Aorta (tissue), 5 donors: Measurements from ENCODE around the gene FGF19. TPM values are rescaled to one million over a fixed set of nuclear protein-coding genes. Genes with fewer than 3 reads are reported as not detected.

Source experiments
- ATAC-seq: fragments of 200-7000 bp; cut with Tn5 transposase; one replicate; pipeline ENCODE4 v1.9.1; 2022; ENCODE audit warnings: moderate library complexity; ENCODE audit not compliant: low FRiP score
- DNase-seq, 2 donors: peaks; one replicate each; pipeline ENCODE4 v3.0.0-alpha.2; 2020
- H3K27ac ChIP-seq, 2 donors: one replicate each; pipeline ENCODE4 v1.5.1; 2013; ENCODE audit warnings: low read length in 2 of 2, mild to moderate bottlenecking in 2 of 2, moderate library complexity in 2 of 2, control low read depth in 1 of 2, inconsistent platforms in 1 of 2, low read depth in 1 of 2
- H3K27me3 ChIP-seq, 2 donors: one replicate each; pipeline ENCODE4 v1.6.1; 2013; ENCODE audit warnings: control low read depth in 1 of 2, low read length in 1 of 2, mild to moderate bottlenecking in 1 of 2, moderate library complexity in 1 of 2; ENCODE audit not compliant: insufficient read depth in 2 of 2, control insufficient read depth in 1 of 2
- H3K36me3 ChIP-seq, 2 donors: one replicate each; pipeline ENCODE4 v1.6.1; 2013; ENCODE audit warnings: control low read depth in 1 of 2, low read length in 1 of 2, mild to moderate bottlenecking in 1 of 2; ENCODE audit not compliant: insufficient read depth in 2 of 2, control insufficient read depth in 1 of 2
- H3K4me1 ChIP-seq, 2 donors: one replicate each; pipeline ENCODE4 v1.6.1; 2013; ENCODE audit warnings: low read length in 2 of 2, control low read depth in 1 of 2, mild to moderate bottlenecking in 1 of 2, moderate library complexity in 1 of 2; ENCODE audit not compliant: insufficient read depth in 2 of 2, control insufficient read depth in 1 of 2
- H3K4me3 ChIP-seq, 2 donors: one replicate each; pipeline ENCODE4 v1.5.1; 2013; ENCODE audit warnings: low read length in 2 of 2, control low read depth in 1 of 2, mild to moderate bottlenecking in 1 of 2
- H3K9me3 ChIP-seq: one replicate; pipeline ENCODE4 v1.6.1; 2013; ENCODE audit warnings: mild to moderate bottlenecking, low read length; ENCODE audit not compliant: control insufficient read depth
- WGBS, 2 donors: extraction: QIAGEN DNeasy Blood & Tissue Kit; methylation state at CpG; one replicate each; pipeline ENCODE4 v1.1.7; 2013; 5-methylcytosine and 5-hydroxymethylcytosine counted together
- intact Hi-C, 2 donors: fragments of 100-400 bp; cut with DNase I; formaldehyde crosslinking; loops; one replicate each; pipeline versions ENCODE4 v1.14.2 to v1.15.0; 2022
- long read RNA-seq, 2 donors: library from polyadenylated mRNA; unstranded; transcript quantifications; one replicate each; pipeline ENCODE4 v2.0.0, GENCODE V29; 2020 to 2021
- polyA plus RNA-seq, 2 donors: library from polyadenylated mRNA; stranded (reverse); fragments of 200-250 nt; gene quantifications; one replicate each; pipeline ENCODE4 v1.2.3, GENCODE V29; 2013
- total RNA-seq, 2 donors: library from RNA; stranded (reverse); fragmentation: NEBNext Ultra II Directional; extraction: Animal tissue kit (Norgen Biotek cat#: 25700); gene quantifications; one replicate each; pipeline ENCODE4 v1.2.1, GENCODE V29; 2021
- donor health status: healthy with polysubstance abuse.
- donor health status: Bipolar disorder and iron deficiency.
- donor health status: DM: no; HTN: no; CAD: no.
- donor health status: DM: no; HTN: no; CAD: no.
- donor health status: DM: yes; HTN: yes; CAD: no.

FGF19 gene, protein sequence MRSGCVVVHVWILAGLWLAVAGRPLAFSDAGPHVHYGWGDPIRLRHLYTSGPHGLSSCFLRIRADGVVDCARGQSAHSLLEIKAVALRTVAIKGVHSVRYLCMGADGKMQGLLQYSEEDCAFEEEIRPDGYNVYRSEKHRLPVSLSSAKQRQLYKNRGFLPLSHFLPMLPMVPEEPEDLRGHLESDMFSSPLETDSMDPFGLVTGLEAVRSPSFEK
- not detected for total RNA-seq
- not detected for polyA plus RNA-seq
- long read RNA-seq, donor 1: 0 reads
- long read RNA-seq, donor 2: 0 reads

DNA sequence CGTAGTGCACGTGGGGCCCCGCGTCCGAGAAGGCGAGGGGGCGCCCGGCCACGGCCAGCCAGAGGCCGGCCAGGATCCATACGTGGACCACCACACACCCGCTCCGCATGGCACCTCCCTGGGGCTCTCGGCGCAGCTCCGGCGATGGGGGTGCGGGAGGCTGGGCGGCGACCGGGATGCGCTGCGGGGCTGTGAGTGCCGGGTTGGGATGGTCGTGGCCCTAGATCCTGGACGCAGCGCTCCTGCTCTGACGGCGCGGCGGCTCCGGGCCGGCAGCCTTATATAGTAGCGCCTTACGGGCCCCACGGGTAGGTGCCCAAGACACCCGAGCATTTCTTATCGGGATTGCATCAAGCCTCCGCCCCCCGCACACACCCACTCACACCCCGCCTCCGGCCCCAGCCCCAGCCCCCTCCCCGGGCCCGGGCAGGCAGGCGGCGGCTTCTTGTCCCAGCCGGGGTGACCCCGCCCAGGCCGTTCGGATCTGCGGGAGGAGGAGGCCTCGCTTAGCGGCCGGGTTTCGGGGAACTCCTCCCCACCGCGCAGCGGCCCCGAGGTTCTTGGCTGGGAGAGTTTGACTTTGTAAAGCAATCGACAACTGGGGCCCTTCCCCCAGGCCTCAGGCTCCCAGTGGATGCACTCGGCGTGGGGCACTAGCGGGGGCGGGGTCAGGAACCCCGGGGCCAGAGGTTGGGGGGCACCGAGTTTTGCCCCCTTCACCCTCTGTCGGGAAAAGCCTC, at the start of gene FGF19:
FGF19 (minus strand) TSS at position 255 of the 740 bp plus-strand sequence; CDS start at position 109, 146 bp downstream.
- Histone ChIP-seq H3K36me3 (no peaks in the 10 kb centered on the region), H3K4me1 (no peaks in the 10 kb centered on the region), H3K27me3 (no peaks in the 10 kb centered on the region), H3K27ac (no peak within 1 kb of the TSS), H3K9me3 (no peaks in the 10 kb centered on the region), H3K4me3 (peak within 1 kb of the TSS in 1 of 2 donors; percentile 1)
- intact Hi-C loops: no loop called here
- DNase-seq (peak in 1 of 2 donors; percentile 75), ATAC-seq (no peak)
- WGBS, 2 donors: 1% methylated on average over 55 to 67 of the region's 67 CpGs

DNA sequence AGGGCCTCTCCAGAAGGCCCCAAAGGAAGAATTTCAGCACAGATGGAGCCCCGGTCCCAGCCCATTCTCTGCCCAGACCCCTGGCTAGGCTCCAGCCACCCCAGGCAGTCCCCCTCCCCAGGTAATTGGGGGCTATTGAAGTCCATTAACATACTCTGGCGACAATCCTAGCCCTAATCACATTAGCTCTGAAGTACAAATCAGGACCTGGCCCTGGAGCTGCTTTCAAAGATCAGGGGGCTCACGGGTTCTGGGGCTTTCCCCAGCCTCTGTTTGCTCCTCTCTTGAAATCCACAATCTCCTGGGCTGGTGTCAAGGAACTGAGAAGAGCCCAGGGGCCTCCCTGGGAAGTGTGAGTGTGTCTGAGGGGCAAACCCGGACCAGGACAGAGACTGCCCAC, 49.1 kb upstream of the FGF19 start:
- intact Hi-C loops: no loop called here
- ATAC-seq (no peak), DNase-seq (no peak)
- Histone ChIP-seq H3K9me3 (no peaks in the 10 kb centered on the region), H3K4me3 (no peak overlapping the region), H3K4me1 (no peaks in the 10 kb centered on the region), H3K27me3 (no peaks in the 10 kb centered on the region), H3K36me3 (no peaks in the 10 kb centered on the region), H3K27ac (no peak overlapping the region)
- WGBS, 2 donors: 38 to 49% methylated on average over 4 of the region's 4 CpGs

DNA sequence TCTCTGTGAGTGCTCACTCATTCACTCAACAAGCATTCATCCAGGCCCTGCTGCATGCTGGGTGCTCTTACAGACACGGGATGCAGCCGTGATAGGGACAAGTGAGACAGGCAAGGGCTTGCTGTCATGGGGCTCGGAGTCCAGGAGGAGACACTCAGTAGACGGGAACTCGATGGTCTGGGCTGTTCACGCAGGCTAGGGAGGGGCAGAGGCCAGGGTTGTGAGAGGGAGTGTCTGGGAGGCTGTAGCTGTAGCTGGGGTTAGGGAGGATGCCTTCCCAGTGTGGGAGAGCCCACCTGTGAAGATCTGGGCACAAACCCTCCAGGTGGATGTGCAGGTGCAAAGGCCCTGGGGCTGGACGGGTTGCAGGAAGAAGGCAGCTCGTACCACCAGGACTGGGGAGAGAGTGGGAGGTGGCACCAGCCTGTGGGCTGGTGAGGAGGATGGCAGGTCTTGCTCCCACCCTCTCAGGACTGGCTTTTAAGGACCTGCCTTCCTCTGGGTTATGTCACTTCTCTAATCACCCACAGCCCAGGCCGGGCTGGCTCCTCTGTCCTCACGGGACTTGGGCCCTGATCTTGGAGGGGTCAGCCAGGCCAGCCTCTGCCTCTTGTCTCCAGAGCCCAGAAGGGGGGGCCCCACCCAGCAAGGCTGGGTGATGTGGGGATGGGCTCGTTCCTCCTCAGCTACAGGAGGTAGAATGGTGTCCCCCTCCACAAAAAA, 47.2 kb upstream of the FGF19 start:
- no peaks in the 10 kb centered on the region for H3K9me3 ChIP-seq
- no peak overlapping the region for H3K27ac ChIP-seq
- 80 to 89% methylated on average over 11 of the region's 11 CpGs for WGBS, 2 donors
- H3K27me3 ChIP-seq: no peaks in the 10 kb centered on the region
- no peaks in the 10 kb centered on the region for H3K4me1 ChIP-seq
- DNase-seq (no peak), ATAC-seq (no peak)
- intact Hi-C loops: no loop called here
- H3K4me3 ChIP-seq: no peak overlapping the region
- no peaks in the 10 kb centered on the region for H3K36me3 ChIP-seq

DNA sequence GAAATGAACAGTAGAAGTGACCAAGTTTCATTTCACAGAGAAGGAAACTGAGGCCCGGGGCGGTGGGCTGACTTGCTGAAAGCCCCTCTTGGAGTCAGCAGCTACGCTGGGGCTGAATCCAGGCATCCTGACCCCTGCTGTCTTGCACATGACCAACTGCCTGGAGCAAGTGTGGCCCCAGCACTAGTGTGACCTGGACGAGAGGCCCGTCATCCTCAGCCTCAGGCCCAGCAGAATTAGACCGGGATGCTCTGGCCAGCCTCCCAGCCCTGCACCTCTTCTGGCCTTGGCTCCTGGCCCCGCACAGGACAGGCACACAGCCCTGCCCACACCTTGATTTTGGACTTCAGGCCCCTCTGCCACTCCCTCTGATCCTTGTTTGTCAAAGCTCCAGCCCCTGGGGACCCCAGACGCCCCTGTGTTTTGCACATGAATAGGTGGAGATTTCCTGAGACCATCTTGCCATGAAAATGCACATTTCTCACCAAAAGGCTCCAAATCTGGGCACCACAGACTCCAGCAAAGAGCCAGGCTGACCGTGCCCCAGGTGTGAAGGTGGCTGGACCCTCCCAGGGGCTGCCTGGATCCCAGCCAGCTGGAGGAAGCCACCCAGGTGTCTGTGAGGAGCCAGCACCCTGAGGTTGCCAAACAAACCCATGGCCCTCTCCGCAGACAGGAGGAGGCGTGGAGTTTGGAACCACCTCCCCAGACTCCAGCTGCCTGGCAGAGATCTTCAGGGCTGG, 46.5 kb upstream of the FGF19 start:
- DNase-seq (no peak), ATAC-seq (no peak)
- WGBS, 2 donors: 79 to 82% methylated on average over 8 to 11 of the region's 11 CpGs
- Histone ChIP-seq H3K27ac (no peak overlapping the region), H3K4me3 (no peak overlapping the region), H3K36me3 (no peaks in the 10 kb centered on the region), H3K4me1 (no peaks in the 10 kb centered on the region), H3K9me3 (no peaks in the 10 kb centered on the region), H3K27me3 (no peaks in the 10 kb centered on the region)
- intact Hi-C loops: no loop called here

DNA sequence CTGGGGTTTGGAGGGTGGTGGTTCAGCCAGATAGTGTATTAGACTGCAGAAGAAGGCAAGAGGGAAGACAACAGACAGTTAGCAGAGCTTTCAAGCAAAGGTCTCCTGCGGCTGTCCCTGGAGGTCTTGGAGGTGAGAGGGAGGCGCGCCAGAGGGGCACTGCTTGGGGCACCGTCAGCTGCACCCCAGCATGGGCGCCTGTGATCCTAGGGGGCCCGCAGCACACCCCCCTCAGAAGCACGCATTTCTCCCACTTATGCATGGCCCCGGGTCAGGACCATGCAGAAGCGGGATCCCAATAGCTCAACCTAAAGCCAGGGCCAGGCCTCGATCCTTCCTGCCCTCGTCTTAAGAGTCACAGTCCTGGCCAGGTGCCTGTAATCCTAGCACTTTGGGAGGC, 44.8 kb upstream of the FGF19 start:
- Histone ChIP-seq H3K9me3 (no peaks in the 10 kb centered on the region), H3K27ac (no peak overlapping the region), H3K27me3 (no peaks in the 10 kb centered on the region), H3K4me1 (no peaks in the 10 kb centered on the region), H3K36me3 (no peaks in the 10 kb centered on the region), H3K4me3 (no peak overlapping the region)
- DNase-seq: no peak
- WGBS, 2 donors: 85 to 87% methylated on average over 11 of the region's 11 CpGs
- intact Hi-C loops: no loop called here
- ATAC-seq: no peak

DNA sequence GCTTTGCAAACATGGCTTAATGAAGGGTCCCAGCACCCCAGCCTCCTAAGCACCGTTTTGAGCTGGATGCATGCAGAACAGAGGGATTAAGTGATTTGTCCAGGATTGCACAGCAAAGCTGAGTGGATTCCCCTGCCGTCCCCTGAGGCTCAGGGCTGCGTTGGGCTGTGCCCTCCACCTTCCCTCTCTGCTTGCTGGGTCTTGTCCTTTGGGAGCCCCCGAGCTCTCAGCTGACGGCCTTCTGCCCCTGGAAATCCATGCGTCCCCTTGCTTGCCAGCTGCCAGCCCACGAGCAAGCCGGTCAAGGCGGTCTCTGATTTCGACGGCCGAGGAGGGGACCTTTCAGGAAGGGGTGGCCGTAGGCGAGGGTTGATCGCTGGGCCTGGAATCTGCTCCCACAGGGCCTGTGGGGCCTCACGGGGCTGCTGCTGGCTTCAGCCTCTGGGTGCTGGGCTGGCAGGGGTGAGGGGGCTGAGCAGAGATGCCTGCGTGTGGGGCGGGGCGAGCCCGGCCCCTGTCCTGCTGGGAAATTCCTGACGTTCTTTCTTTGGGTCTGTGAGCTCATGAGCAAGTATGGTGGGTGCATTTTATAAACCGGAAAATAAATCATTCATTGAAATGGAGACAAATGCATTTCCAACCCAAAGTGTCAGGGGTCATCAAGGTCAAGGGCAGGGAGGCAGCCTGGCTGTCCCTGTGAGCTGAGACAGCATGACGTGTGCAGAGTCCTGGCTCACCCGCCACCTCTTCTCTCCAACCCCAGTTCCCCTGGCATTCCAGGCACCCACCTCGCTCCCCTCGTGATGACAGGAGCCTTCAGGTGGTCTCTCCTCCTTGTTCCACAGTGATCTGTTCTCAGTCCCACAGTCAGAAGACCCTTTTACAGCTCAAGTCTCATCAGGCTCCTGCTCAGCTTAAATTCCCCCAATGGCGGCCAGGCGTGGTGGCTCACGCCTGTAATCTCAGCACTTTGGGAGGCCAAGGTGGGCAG, 43.2 kb upstream of the FGF19 start:
- WGBS, 2 donors: 58 to 64% methylated on average over 28 to 29 of the region's 29 CpGs
- Histone ChIP-seq H3K9me3 (no peaks in the 10 kb centered on the region), H3K4me3 (no peak overlapping the region), H3K36me3 (no peaks in the 10 kb centered on the region), H3K27me3 (no peaks in the 10 kb centered on the region), H3K27ac (no peak overlapping the region), H3K4me1 (no peaks in the 10 kb centered on the region)
- intact Hi-C loops: no loop called here
- DNase-seq (no peak), ATAC-seq (no peak)

DNA sequence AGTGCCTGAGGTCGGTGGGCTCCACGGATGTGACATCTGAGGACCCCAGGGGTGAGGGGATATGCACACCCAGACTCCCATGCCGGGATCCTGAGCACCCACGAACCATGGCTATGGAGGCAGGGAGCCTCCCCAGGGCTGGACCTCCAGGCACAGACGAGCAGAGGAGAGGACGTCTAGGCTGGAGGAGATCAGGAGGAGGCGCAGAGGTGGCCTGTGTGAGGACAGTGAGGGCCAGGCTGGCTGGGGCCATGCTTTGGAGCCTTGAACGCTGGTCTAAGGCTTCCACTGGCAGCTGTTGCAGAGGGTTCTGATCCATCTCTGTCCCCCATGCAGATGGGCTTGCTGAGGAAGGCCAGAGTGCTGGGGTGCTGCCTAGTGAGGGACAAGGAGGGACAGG, 42.3 kb upstream of the FGF19 start:
- Histone ChIP-seq H3K4me1 (no peaks in the 10 kb centered on the region), H3K36me3 (no peaks in the 10 kb centered on the region), H3K9me3 (no peaks in the 10 kb centered on the region), H3K27ac (no peak overlapping the region), H3K27me3 (no peaks in the 10 kb centered on the region), H3K4me3 (no peak overlapping the region)
- ATAC-seq (no peak), DNase-seq (no peak)
- intact Hi-C loops: no loop called here
- WGBS, 2 donors: 79 to 85% methylated on average over 7 to 8 of the region's 8 CpGs

DNA sequence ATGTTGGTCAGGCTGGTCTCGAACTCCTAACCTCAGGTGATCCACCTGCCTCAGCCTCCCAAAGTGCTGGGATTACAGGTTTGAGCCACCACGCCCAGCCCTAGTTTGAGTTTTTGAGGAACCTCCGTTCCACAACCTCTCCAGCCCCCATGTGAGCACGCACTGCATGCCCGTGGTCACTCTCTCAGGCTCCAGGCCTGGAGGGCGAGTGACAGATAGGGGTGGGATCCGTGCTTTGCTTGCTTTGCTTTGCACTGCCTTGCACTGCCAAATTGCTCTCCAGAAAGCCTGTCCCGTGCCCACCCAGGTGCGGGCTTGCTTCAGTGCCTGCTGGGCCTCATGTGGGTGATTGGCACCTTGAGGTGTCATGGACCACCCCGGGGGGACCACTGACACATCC, 41.4 kb upstream of the FGF19 start:
- no peak for DNase-seq
- Histone ChIP-seq H3K27ac (no peak overlapping the region), H3K9me3 (no peaks in the 10 kb centered on the region), H3K27me3 (no peaks in the 10 kb centered on the region), H3K4me1 (no peaks in the 10 kb centered on the region), H3K4me3 (no peak overlapping the region), H3K36me3 (no peaks in the 10 kb centered on the region)
- no peak for ATAC-seq
- 88 to 92% methylated on average over 10 of the region's 10 CpGs for WGBS, 2 donors
- intact Hi-C loops: no loop called here
